ENCODE data around the gene SETD6.

SETD6 gene

DNA sequence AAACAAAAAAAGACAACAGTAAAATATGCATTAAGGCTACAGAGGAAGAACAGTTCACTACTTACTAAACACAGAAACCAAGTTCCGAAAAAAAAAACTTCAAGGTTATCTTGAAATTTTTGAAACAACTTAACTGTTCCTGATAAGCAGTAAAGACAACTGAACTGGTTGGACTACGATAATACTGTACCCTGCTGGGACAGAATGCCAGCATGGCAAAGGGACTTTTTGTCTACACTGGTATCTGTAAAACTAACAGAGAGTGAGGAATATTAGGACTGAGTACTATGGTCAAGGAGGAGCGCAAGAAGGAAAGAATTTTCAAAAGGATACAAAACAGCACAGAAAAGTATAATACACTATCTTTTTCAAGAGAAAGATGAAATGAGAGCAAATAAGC, 19.8 kb downstream of the SETD6 start:
- TF ChIP-seq, protein P1, sequence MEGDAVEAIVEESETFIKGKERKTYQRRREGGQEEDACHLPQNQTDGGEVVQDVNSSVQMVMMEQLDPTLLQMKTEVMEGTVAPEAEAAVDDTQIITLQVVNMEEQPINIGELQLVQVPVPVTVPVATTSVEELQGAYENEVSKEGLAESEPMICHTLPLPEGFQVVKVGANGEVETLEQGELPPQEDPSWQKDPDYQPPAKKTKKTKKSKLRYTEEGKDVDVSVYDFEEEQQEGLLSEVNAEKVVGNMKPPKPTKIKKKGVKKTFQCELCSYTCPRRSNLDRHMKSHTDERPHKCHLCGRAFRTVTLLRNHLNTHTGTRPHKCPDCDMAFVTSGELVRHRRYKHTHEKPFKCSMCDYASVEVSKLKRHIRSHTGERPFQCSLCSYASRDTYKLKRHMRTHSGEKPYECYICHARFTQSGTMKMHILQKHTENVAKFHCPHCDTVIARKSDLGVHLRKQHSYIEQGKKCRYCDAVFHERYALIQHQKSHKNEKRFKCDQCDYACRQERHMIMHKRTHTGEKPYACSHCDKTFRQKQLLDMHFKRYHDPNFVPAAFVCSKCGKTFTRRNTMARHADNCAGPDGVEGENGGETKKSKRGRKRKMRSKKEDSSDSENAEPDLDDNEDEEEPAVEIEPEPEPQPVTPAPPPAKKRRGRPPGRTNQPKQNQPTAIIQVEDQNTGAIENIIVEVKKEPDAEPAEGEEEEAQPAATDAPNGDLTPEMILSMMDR (IDR thresholded peaks at IDR 0.05): no peak

DNA sequence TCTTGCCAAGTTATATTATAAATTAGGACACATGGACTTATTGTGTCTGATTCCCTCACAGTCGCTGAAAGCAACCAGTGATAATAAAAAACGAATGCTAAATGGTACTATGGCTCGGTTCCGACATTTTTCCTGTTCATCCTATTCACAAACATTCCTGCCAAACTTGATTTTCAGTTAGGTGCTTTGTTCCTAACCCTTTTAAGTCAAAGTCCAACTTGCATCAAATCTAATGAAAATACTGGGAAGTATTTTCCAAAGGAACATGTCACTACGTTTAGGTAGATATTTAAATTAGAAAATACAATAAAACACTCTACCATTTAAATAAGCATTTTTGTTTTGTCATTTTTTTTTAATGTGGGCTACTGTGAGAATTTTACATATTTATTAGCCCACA, 21.0 kb downstream of the SETD6 start:
- Histone ChIP-seq H3K4me1 (ENCODE audit: control insufficient read depth in 1 of 2, insufficient read depth in 1 of 2, low read depth in 1 of 2, low read length in 1 of 2) (no peaks in the 10 kb centered on the region), H3K36me3 (peaks cover 100% of the 10 kb centered on the region), H3K27ac (no peak overlapping the region), H3K4me3 (ENCODE audit: low read depth in 1 of 2, low read length in 1 of 2) (no peak overlapping the region), H3K27me3 (no peaks in the 10 kb centered on the region), H3K9me3 (no peaks in the 10 kb centered on the region)
- TF ChIP-seq, protein P1 (IDR thresholded peaks at IDR 0.05): no peak

More for the DNA sequence above, 19.8 kb downstream of the SETD6 start:
- no peak overlapping the region for H3K27ac ChIP-seq
- H3K9me3 ChIP-seq: no peaks in the 10 kb centered on the region
- H3K36me3 ChIP-seq: peaks cover 100% of the 10 kb centered on the region
- no peaks in the 10 kb centered on the region for H3K4me1 ChIP-seq (ENCODE audit: control insufficient read depth in 1 of 2, insufficient read depth in 1 of 2, low read depth in 1 of 2, low read length in 1 of 2)
- H3K27me3 ChIP-seq: no peaks in the 10 kb centered on the region
- H3K4me3 ChIP-seq (ENCODE audit: low read depth in 1 of 2, low read length in 1 of 2): no peak overlapping the region

DNA sequence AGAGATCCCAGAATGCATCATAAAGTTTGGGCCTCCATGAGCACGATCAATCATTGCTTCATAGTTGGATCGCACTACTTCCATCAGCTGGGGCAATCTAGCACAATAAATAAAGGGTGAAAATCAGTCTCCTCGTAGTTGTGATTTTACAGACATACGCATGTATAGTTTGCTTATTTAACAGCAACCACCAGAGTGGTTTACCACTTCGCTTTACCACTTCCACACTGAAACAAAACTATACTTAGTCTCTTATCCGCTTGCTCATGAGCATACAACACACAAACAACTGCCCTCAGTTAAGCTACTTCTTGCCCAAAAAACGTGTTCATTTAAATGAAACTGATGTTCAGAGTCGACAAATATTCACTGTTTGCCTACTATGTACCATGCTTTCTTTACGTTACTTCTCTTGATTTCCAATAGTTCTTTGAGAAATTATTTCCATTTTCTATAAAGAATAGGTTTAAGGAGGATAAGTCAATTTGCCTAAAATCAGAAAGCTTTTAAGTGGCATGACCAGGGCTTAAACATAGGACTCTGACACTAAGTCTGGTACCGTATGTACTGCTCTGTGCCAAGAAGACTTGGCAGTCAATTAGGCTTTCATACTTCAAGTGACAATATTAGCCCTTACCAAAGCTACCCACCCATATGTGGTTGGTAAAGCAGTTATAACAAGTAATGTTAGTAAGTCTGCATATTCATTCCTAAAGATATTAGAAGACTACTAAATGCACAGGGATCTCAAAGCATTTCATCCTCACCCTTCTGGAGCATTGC, 22.0 kb downstream of the SETD6 start:
- TF ChIP-seq, protein P1 (IDR thresholded peaks at IDR 0.05): no peak
- Histone ChIP-seq H3K9me3 (no peaks in the 10 kb centered on the region), H3K4me3 (ENCODE audit: low read depth in 1 of 2, low read length in 1 of 2) (no peak overlapping the region), H3K27me3 (no peaks in the 10 kb centered on the region), H3K36me3 (peaks cover 100% of the 10 kb centered on the region), H3K27ac (no peak overlapping the region), H3K4me1 (ENCODE audit: control insufficient read depth in 1 of 2, insufficient read depth in 1 of 2, low read depth in 1 of 2, low read length in 1 of 2) (no peaks in the 10 kb centered on the region)

DNA sequence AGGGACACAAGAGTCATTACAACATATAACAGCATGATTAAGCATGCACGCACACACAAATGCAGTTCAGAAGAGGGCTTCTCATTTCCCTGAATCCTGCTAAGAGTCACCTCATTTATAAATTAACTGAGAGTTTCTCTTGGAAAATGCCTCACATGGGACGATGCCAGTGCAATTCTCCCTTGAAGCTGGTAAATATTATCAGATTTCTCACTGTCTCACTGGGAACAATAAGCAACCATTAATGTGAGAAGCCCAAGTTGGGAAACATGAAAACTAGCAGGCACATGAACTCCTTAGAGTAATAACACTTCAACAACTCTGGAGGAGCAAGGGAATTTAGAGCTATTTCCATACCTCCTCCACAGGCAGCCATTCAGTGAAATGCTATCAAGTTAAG, 26.4 kb downstream of the SETD6 start:
- H3K27ac ChIP-seq: no peak overlapping the region
- H3K36me3 ChIP-seq: peaks cover 100% of the 10 kb centered on the region
- TF ChIP-seq, protein P1 (IDR thresholded peaks at IDR 0.05): no peak
- no peak overlapping the region for H3K4me3 ChIP-seq (ENCODE audit: low read depth in 1 of 2, low read length in 1 of 2)
- H3K4me1 ChIP-seq (ENCODE audit: control insufficient read depth in 1 of 2, insufficient read depth in 1 of 2, low read depth in 1 of 2, low read length in 1 of 2): no peaks in the 10 kb centered on the region
- no peaks in the 10 kb centered on the region for H3K9me3 ChIP-seq
- H3K27me3 ChIP-seq: no peaks in the 10 kb centered on the region

DNA sequence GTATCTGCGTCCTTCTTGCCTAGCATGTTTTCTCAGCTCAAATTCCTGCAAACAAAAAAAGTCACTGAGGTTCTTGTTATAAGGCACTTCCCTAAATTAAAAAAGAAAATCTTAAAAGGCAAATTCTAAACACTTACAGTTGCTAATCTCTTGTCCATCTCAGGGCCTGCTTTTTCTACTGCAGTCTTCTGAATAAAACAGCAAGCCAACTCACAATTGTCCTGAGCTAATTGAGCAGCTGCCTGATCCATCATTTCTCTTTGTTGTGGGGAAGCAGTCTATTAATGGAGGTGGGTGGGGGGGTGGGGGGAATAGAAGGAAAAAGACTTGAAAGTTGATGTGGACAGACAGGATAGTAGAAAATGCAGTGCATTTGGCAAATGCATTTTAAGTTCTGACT, 27.0 kb downstream of the SETD6 start:
- no peaks in the 10 kb centered on the region for H3K9me3 ChIP-seq
- TF ChIP-seq, protein P1 (IDR thresholded peaks at IDR 0.05): no peak
- H3K27ac ChIP-seq: no peak overlapping the region
- H3K27me3 ChIP-seq: no peaks in the 10 kb centered on the region
- no peak overlapping the region for H3K4me3 ChIP-seq (ENCODE audit: low read depth in 1 of 2, low read length in 1 of 2)
- H3K36me3 ChIP-seq: peaks cover 100% of the 10 kb centered on the region
- H3K4me1 ChIP-seq (ENCODE audit: control insufficient read depth in 1 of 2, insufficient read depth in 1 of 2, low read depth in 1 of 2, low read length in 1 of 2): no peaks in the 10 kb centered on the region

All from neutrophil (primary cell).